BJ (cell line): Measurements from ENCODE around the gene RANBP3L. TPM values are rescaled to one million over a fixed set of nuclear protein-coding genes. Genes with fewer than 3 reads are reported as not detected.
A peak's percentile ranks its signal among the peaks of the same experiment; 100 is the strongest.
"Not testable (repeated sequence)": the region's sequence is repeated elsewhere in the genome, so short reads cannot be mapped to it uniquely, and the experiment has no call there.

Experiments
- CTCF ChIA-PET: fragments of 350-600 bp; formaldehyde crosslinking; extraction: SDS; loops from one replicate; lab custom pipeline; 2021; ENCODE audit warnings: antibody characterized with exemption, inconsistent platforms; lab: Yijun Ruan, JAX
- POLR2A ChIA-PET: fragments of 300-600 bp; sonication (Branson Sonifier 250); formaldehyde crosslinking; extraction: SDS; loops from one replicate; lab custom pipeline; 2021; ENCODE audit warnings: antibody characterized with exemption; lab: Charles Lee
- DNase-seq: peaks from one replicate; pipeline ENCODE4 v3.0.0-alpha.2; 2011; ENCODE audit warnings: low read depth
- H3K27me3 ChIP-seq: 2 replicates; pipeline ENCODE4 v1.6.0; 2011; ENCODE audit warnings: low read length; ENCODE audit not compliant: control insufficient read depth, insufficient read depth
- H3K36me3 ChIP-seq: 2 replicates; pipeline ENCODE4 v1.5.1; 2011; ENCODE audit warnings: low read length; ENCODE audit not compliant: control insufficient read depth, insufficient read depth
- H3K4me3 ChIP-seq: 2 replicates; pipeline ENCODE4 v1.5.1; 2011; ENCODE audit warnings: low read depth, mild to moderate bottlenecking, control low read depth, low read length
- CTCF ChIP-seq: IDR thresholded peaks from 2 replicates; pipeline ENCODE4 v1.5.1; 2011; ENCODE audit warnings: low read depth, mild to moderate bottlenecking, control low read depth, inconsistent platforms, low read length, moderate library complexity; ENCODE audit not compliant: insufficient read depth
- polyA plus RNA-seq: library from polyadenylated mRNA; depleted of rRNA; stranded (reverse); fragments of >200 nt; gene quantifications from 2 replicates; pipeline ENCODE4 v1.2.3, GENCODE V29; 2011

The RANBP3L gene
- polyA plus RNA-seq, 1 experiment: not detected

GRCh38 chr5:36334315-36334714 lies 32.6 kb upstream of the RANBP3L start:
- H3K36me3 ChIP-seq: no peaks in the 10 kb centered on the region
- ChIA-PET CTCF (interaction anchor here (1.0 to 1.9 kb wide), 3 partner anchors 11 to 66 kb away, joined by 3 to 4 read pairs (median 3); no protein-coding TSS in a partner anchor), POLR2A (no interaction called here)
- no peak overlapping the region for H3K4me3 ChIP-seq
- TF ChIP-seq CTCF: no peak
- H3K27me3 ChIP-seq: peaks cover 4% of the 10 kb centered on the region; the same call in 1 of the 2 replicates
- DNase-seq: peak; percentile 35

- H3K36me3 ChIP-seq, H3K27me3 ChIP-seq, H3K4me3 ChIP-seq, DNase-seq, POLR2A ChIA-PET, CTCF ChIA-PET: not testable (repeated sequence)
Observed at GRCh38 chr5:36332720-36333119, 31.0 kb upstream of the RANBP3L start.

- Histone ChIP-seq H3K36me3 (no peaks in the 10 kb centered on the region), H3K4me3 (no peak overlapping the region), H3K27me3 (0 out of 2 replicates have a peak, but pooled peaks cover 2% of the 10 kb centered on the region)
- no peak for DNase-seq
- no peak for TF ChIP-seq CTCF
- ChIA-PET POLR2A (no interaction called here), CTCF (interaction anchor here (0.8 kb wide), 1 partner anchor 20 kb away, joined by 3 read pairs; no protein-coding TSS in a partner anchor)
Observed at GRCh38 chr5:36325196-36325595, 23.5 kb upstream of the RANBP3L start.

- Histone ChIP-seq H3K36me3 (no peaks in the 10 kb centered on the region), H3K4me3 (no peak overlapping the region), H3K27me3 (0 out of 2 replicates have a peak, but pooled peaks cover 2% of the 10 kb centered on the region)
- no peak for TF ChIP-seq CTCF
- ChIA-PET POLR2A (no interaction called here), CTCF (interaction anchor here (0.9 kb wide), 1 partner anchor 29 kb away, joined by 3 read pairs; no protein-coding TSS in a partner anchor)
- no peak for DNase-seq
Observed at GRCh38 chr5:36323926-36324781, 22.5 kb upstream of the RANBP3L start.

GRCh38 chr5:36312953-36313672 lies 11.4 kb upstream of the RANBP3L start:
- POLR2A ChIA-PET: no interaction called here

More at GRCh38 chr5:36312953-36313672, 11.4 kb upstream of the RANBP3L start:
- DNase-seq: no peak
- no peak for TF ChIP-seq CTCF
- CTCF ChIA-PET: interaction anchor here (1.0 kb wide), 1 partner anchor 383 kb away, joined by 3 read pairs; no protein-coding TSS in a partner anchor
- Histone ChIP-seq H3K27me3 (peaks cover 2% of the 10 kb centered on the region), H3K4me3 (no peak overlapping the region), H3K36me3 (no peaks in the 10 kb centered on the region)
